Body of pancreas (tissue), 4 donors: ENCODE data around the gene RNF223.

Source experiments
- CTCF ChIP-seq, 7 experiments: fragments of 450-650 bp in 4 of 7; fragments of 200-600 bp in 3 of 7; sonication (generic) in 3 of 7; IDR thresholded peaks; one replicate each; pipeline ENCODE4 v1.5.1; 2016 to 2019; ENCODE audit warnings: antibody characterized with exemption in 7 of 7
- POLR2A ChIP-seq, 3 donors: fragments of 450-650 bp; IDR thresholded peaks; one replicate each; pipeline ENCODE4 v1.6.1; 2016; ENCODE audit warnings: antibody characterized with exemption in 3 of 3, mild to moderate bottlenecking in 2 of 3

GRCh38 chr1:1060281-1061000, 13.7 kb downstream of the RNF223 start:
- TF ChIP-seq CTCF (IDR thresholded peaks at IDR 0.05) (no peak), POLR2A (IDR thresholded peaks at IDR 0.05) (no peak)
